ENCODE data around the gene MRPS18C.

Gene MRPS18C
- total RNA-seq: 11.3 to 17.6 (median 13.0) reads per million in 3 donors

DNA sequence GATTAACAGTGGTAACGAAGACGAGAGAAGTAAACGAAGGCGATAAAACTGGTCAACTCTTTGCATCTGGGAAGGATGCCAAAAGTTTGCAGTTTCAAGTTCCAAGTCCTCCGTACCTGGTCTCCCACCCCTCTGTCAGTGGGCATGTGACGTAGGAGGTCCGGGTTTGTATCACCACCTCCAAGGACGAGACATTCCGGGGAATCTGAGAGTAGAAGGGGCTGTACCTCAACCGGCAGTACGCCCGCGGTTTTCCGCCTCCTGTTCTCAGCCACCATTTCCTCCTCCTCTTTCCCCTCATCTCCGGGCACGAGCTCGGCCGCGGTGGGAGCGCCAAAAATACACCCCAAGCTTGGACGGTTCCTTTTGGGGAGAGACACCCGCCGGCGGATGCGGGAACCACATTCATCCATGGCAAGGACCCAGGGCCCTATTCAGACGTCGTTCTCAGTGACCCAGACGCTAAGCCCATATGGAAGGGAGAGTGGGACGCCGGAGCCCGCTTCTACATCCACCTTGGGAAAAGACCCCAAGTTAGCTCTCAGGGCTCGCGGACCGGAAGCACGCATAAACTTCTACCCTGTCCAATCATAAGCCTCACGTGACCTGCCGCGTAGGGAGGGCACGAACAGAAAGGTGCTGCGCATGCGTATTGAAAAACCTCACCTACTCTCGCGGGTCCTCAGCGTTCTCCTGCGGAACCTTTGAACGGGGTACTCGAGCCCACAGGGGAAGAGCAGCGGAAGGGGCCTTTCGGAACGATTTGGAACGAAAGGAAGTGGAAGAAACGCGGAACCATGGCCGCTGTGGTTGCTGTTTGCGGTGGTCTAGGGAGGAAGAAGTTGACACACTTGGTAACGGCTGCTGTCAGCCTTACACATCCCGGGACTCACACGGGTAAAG, at the start of gene MRPS18C, which contains the start of gene HELQ:
TSS of gene MRPS18C (plus strand) at position 778 of the 903 bp plus-strand sequence. CDS start at position 798, 20 bp downstream.
TSS of gene HELQ (minus strand) at position 543 of the 903 bp plus-strand sequence. CDS start at position 413, 130 bp downstream.
- H3K36me3 ChIP-seq (ENCODE audit: control insufficient read depth, insufficient read depth, low read length): peaks cover 22% of the 10 kb centered on the region
- H3K4me1 ChIP-seq (ENCODE audit: control insufficient read depth, insufficient read depth, low read length, poor library complexity, severe bottlenecking): peaks cover 10% of the 10 kb centered on the region
- H3K9me3 ChIP-seq (ENCODE audit: control insufficient read depth, low read length): no peaks in the 10 kb centered on the region
- no peaks in the 10 kb centered on the region for H3K27me3 ChIP-seq (replicated peaks; ENCODE audit: control insufficient read depth, insufficient read depth, low read length, poor library complexity, severe bottlenecking)
- peak within 1 kb of the TSS; percentile 99 for H3K27ac ChIP-seq (ENCODE audit: insufficient read depth, low read length, poor library complexity, severe bottlenecking)
- peak; percentile 93 to 96 (median 94) for DNase-seq
- H3K4me3 ChIP-seq (ENCODE audit: insufficient read depth, low read depth, low read length, poor library complexity, severe bottlenecking): peak within 1 kb of the TSS; percentile 92

DNA sequence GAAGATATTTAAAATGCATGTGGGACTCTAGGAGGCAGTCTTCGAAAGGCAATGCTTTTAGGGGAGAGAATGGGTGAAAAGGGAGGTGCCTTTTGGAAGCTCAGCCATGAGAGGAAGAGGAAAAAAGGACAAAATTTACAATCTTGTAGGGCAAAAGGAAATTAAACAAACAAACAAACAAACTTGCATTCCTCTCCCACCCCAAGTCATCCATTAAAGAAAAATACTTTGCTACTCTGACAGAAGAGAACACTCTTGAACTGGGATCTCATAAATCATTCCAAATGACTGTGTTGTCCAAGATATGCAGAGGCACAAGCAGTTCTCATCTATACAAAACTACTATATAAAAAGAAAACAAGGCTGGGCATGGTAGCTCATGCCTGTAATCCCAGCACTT, 47.0 kb upstream of the MRPS18C start:
- Histone ChIP-seq H3K27ac (ENCODE audit: insufficient read depth, low read length, poor library complexity, severe bottlenecking) (no peak overlapping the region), H3K9me3 (ENCODE audit: control insufficient read depth, low read length) (no peaks in the 10 kb centered on the region), H3K4me3 (ENCODE audit: insufficient read depth, low read depth, low read length, poor library complexity, severe bottlenecking) (no peak overlapping the region), H3K27me3 (replicated peaks; ENCODE audit: control insufficient read depth, insufficient read depth, low read length, poor library complexity, severe bottlenecking) (no peaks in the 10 kb centered on the region), H3K4me1 (ENCODE audit: control insufficient read depth, insufficient read depth, low read length, poor library complexity, severe bottlenecking) (no peaks in the 10 kb centered on the region), H3K36me3 (ENCODE audit: control insufficient read depth, insufficient read depth, low read length) (peaks cover 30% of the 10 kb centered on the region)
- no peak for DNase-seq

DNA sequence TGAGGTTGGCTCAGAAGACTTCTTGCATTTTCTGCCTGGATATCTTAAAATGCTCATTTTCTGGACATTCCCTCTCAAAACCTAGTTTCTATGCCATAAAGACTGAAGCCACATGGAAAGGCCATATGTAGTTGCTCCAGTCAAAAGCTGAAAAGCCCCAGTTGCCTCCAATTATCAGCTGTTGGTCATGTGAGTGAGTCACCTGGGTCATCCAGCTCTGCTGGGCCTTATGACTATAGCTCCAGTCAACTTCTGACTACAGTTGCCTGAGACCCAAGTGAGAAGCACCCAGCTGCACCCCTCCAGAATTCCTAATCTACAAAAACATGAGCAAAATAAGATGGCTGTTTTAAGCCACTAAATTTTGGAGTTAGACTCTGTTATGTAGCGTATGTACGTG, 42.2 kb upstream of the MRPS18C start:
- no peaks in the 10 kb centered on the region for H3K4me1 ChIP-seq (ENCODE audit: control insufficient read depth, insufficient read depth, low read length, poor library complexity, severe bottlenecking)
- no peaks in the 10 kb centered on the region for H3K9me3 ChIP-seq (ENCODE audit: control insufficient read depth, low read length)
- H3K27ac ChIP-seq (ENCODE audit: insufficient read depth, low read length, poor library complexity, severe bottlenecking): no peak overlapping the region
- peaks cover 50% of the 10 kb centered on the region for H3K36me3 ChIP-seq (ENCODE audit: control insufficient read depth, insufficient read depth, low read length)
- H3K27me3 ChIP-seq (replicated peaks; ENCODE audit: control insufficient read depth, insufficient read depth, low read length, poor library complexity, severe bottlenecking): no peaks in the 10 kb centered on the region
- no peak for DNase-seq
- no peak overlapping the region for H3K4me3 ChIP-seq (ENCODE audit: insufficient read depth, low read depth, low read length, poor library complexity, severe bottlenecking)

DNA sequence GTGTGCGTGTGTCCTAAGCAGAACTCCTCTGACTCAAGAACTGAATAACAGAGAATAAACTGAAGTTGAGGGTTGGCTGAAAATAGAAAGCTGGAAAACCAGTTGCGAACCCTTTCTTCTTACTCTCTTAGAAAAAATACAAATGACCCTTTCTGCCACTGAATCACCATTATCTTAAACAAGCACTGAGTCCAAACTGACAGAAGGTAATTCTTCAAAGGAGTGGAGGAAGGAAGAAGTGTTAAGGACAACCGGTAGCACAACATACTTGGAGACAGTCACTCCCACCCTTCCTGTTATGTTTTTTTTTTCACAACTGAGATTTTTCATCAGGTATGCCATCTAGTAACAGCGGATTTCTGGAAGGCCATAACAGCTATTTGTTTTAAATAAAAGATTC, 38.3 kb upstream of the MRPS18C start:
- Histone ChIP-seq H3K4me1 (ENCODE audit: control insufficient read depth, insufficient read depth, low read length, poor library complexity, severe bottlenecking) (no peaks in the 10 kb centered on the region), H3K9me3 (ENCODE audit: control insufficient read depth, low read length) (no peaks in the 10 kb centered on the region), H3K27me3 (replicated peaks; ENCODE audit: control insufficient read depth, insufficient read depth, low read length, poor library complexity, severe bottlenecking) (no peaks in the 10 kb centered on the region), H3K4me3 (ENCODE audit: insufficient read depth, low read depth, low read length, poor library complexity, severe bottlenecking) (no peak overlapping the region), H3K36me3 (ENCODE audit: control insufficient read depth, insufficient read depth, low read length) (peaks cover 57% of the 10 kb centered on the region), H3K27ac (ENCODE audit: insufficient read depth, low read length, poor library complexity, severe bottlenecking) (no peak overlapping the region)
- no peak for DNase-seq

DNA sequence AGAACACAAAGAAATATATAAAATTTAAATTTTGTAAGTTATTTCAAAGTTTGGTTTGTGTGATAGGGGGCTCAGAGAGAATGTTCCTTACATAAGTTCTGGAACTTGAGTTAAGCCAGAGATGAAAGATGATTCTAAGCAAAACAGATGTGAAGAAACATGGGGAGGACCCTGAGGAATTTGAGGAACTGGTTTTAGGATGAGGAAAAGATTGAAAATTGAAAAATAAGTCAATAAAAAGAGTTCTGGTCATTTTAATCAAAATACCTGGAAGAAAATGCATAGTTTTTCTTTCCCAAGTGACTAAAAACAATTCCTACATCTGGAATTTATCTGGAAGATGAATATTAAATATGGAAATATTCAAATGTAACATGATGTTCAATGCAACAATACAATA, 37.6 kb upstream of the MRPS18C start:
- DNase-seq: no peak
- H3K27ac ChIP-seq (ENCODE audit: insufficient read depth, low read length, poor library complexity, severe bottlenecking): no peak overlapping the region
- H3K4me3 ChIP-seq (ENCODE audit: insufficient read depth, low read depth, low read length, poor library complexity, severe bottlenecking): no peak overlapping the region
- H3K4me1 ChIP-seq (ENCODE audit: control insufficient read depth, insufficient read depth, low read length, poor library complexity, severe bottlenecking): no peaks in the 10 kb centered on the region
- H3K9me3 ChIP-seq (ENCODE audit: control insufficient read depth, low read length): no peaks in the 10 kb centered on the region
- peaks cover 58% of the 10 kb centered on the region for H3K36me3 ChIP-seq (ENCODE audit: control insufficient read depth, insufficient read depth, low read length)
- H3K27me3 ChIP-seq (replicated peaks; ENCODE audit: control insufficient read depth, insufficient read depth, low read length, poor library complexity, severe bottlenecking): no peaks in the 10 kb centered on the region

DNA sequence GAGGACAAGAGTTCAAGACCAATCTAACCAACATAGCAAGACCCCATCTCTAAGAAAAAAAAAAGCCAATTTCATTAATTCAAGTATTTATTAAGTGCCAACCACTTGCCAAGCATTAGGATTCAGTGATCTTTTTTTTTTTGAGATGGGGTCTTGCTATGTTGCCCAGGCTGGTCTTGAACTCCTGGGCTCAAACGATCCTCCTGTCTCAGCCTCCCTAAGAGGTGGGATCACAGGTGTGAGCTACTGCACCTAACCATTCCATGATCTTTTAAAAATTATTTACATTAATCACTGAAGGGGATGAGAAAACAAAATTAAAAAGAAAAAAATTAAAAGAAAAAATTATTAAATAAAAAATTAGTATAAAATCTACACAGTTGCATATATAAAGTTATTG, 24.7 kb upstream of the MRPS18C start:
- no peaks in the 10 kb centered on the region for H3K27me3 ChIP-seq (replicated peaks; ENCODE audit: control insufficient read depth, insufficient read depth, low read length, poor library complexity, severe bottlenecking)
- H3K36me3 ChIP-seq (ENCODE audit: control insufficient read depth, insufficient read depth, low read length): peaks cover 22% of the 10 kb centered on the region
- no peak for DNase-seq
- no peak overlapping the region for H3K27ac ChIP-seq (ENCODE audit: insufficient read depth, low read length, poor library complexity, severe bottlenecking)
- no peak overlapping the region for H3K4me3 ChIP-seq (ENCODE audit: insufficient read depth, low read depth, low read length, poor library complexity, severe bottlenecking)
- H3K4me1 ChIP-seq (ENCODE audit: control insufficient read depth, insufficient read depth, low read length, poor library complexity, severe bottlenecking): no peaks in the 10 kb centered on the region
- no peaks in the 10 kb centered on the region for H3K9me3 ChIP-seq (ENCODE audit: control insufficient read depth, low read length)

DNA sequence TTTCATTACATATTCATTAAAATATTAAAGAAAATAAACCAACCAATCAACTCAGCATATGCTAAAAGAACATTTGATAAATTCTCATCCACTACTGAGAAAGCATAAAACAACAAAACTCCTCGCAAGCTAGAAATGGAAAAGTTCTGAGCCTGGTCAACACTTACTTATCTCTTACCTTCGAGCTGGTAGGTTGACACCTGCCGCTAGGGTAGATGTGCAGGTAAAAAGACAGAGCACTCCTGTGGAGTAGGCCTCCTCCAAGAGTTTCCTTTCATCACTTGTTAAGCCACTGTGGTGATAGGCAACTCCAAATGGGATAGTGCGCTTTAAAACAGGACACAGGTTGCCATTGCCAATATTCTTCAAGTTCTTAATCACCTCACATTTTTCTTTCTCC, 19.2 kb upstream of the MRPS18C start:
- Histone ChIP-seq H3K4me1 (ENCODE audit: control insufficient read depth, insufficient read depth, low read length, poor library complexity, severe bottlenecking) (no peaks in the 10 kb centered on the region), H3K9me3 (ENCODE audit: control insufficient read depth, low read length) (no peaks in the 10 kb centered on the region), H3K27ac (ENCODE audit: insufficient read depth, low read length, poor library complexity, severe bottlenecking) (no peak overlapping the region), H3K27me3 (replicated peaks; ENCODE audit: control insufficient read depth, insufficient read depth, low read length, poor library complexity, severe bottlenecking) (no peaks in the 10 kb centered on the region), H3K4me3 (ENCODE audit: insufficient read depth, low read depth, low read length, poor library complexity, severe bottlenecking) (no peak overlapping the region), H3K36me3 (ENCODE audit: control insufficient read depth, insufficient read depth, low read length) (peaks cover 15% of the 10 kb centered on the region)
- DNase-seq: no peak

DNA sequence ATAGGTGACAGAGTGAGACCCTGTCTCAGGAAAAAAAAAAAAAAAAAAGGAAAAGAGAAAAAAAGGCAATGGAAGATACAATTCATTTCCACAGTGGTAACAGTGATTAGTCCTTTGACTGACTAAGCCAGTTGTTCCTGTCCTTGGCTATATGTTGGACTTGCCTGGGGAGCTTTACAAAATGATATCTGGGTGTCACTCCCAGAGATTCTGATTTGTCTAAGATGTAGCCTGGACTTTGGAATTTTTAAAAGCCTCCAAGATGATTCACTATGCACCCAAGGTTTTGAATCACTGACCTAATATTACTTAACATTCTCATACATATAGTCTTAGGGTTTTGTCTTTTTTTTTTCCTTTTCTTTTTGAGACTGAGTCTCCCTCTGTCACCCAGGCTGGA, 17.1 kb upstream of the MRPS18C start:
- Histone ChIP-seq H3K9me3 (ENCODE audit: control insufficient read depth, low read length) (no peaks in the 10 kb centered on the region), H3K4me1 (ENCODE audit: control insufficient read depth, insufficient read depth, low read length, poor library complexity, severe bottlenecking) (no peaks in the 10 kb centered on the region), H3K36me3 (ENCODE audit: control insufficient read depth, insufficient read depth, low read length) (peaks cover 27% of the 10 kb centered on the region), H3K27me3 (replicated peaks; ENCODE audit: control insufficient read depth, insufficient read depth, low read length, poor library complexity, severe bottlenecking) (no peaks in the 10 kb centered on the region), H3K27ac (ENCODE audit: insufficient read depth, low read length, poor library complexity, severe bottlenecking) (no peak overlapping the region), H3K4me3 (ENCODE audit: insufficient read depth, low read depth, low read length, poor library complexity, severe bottlenecking) (no peak overlapping the region)
- no peak for DNase-seq

DNA sequence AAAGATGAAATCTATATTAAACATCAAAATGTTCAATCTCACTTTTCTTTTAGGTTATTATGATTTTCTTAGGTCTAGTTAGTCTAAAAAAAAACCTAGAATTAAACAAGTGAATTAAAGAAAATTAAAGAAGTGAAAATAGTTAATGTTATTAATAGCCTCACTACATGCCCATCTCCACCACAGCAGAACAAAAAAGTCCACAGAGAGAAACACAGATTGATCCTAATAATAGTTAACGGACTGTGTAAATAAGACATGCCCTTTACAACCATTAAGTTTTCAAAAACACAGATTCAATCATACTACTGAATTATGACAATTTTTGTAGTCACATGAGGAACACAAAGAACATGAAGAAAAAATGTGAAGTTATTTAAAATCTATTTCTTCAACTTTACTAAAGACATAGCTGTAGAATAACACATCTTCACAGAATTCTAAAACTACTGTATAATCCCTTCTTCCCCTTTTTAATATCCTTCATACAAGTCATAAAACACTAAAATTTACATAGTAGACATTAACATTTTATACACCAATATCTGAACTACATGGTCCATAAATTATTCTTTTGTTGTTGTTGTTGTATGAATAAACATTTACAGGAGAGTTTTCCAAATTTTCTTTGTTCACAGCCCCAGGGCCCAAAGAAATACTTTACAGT, 15.6 kb upstream of the MRPS18C start:
- H3K27me3 ChIP-seq (replicated peaks; ENCODE audit: control insufficient read depth, insufficient read depth, low read length, poor library complexity, severe bottlenecking): no peaks in the 10 kb centered on the region
- H3K9me3 ChIP-seq (ENCODE audit: control insufficient read depth, low read length): no peaks in the 10 kb centered on the region
- no peaks in the 10 kb centered on the region for H3K4me1 ChIP-seq (ENCODE audit: control insufficient read depth, insufficient read depth, low read length, poor library complexity, severe bottlenecking)
- no peak overlapping the region for H3K27ac ChIP-seq (ENCODE audit: insufficient read depth, low read length, poor library complexity, severe bottlenecking)
- no peak overlapping the region for H3K4me3 ChIP-seq (ENCODE audit: insufficient read depth, low read depth, low read length, poor library complexity, severe bottlenecking)
- peaks cover 40% of the 10 kb centered on the region for H3K36me3 ChIP-seq (ENCODE audit: control insufficient read depth, insufficient read depth, low read length)
- DNase-seq: no peak

DNA sequence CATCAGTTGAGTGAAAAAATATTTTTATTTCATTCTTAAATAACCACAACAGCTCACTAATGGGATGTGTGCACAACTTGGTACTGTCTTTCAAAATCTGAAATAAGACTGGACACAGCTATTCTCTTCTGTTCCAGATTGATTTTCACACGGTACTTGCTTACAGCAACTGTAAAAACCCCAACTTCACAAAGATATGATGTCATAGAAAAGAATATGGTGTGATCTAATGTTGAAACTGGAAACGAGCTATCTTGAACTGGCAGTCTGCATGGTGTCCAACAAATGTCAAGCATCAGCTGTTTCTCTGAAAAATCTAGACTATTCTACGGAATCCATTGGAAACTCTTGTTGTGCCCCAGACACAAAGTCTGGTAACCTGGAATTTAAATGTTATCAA, 15.0 kb upstream of the MRPS18C start:
- Histone ChIP-seq H3K9me3 (ENCODE audit: control insufficient read depth, low read length) (no peaks in the 10 kb centered on the region), H3K36me3 (ENCODE audit: control insufficient read depth, insufficient read depth, low read length) (peaks cover 40% of the 10 kb centered on the region), H3K4me3 (ENCODE audit: insufficient read depth, low read depth, low read length, poor library complexity, severe bottlenecking) (no peak overlapping the region), H3K27ac (ENCODE audit: insufficient read depth, low read length, poor library complexity, severe bottlenecking) (no peak overlapping the region), H3K27me3 (replicated peaks; ENCODE audit: control insufficient read depth, insufficient read depth, low read length, poor library complexity, severe bottlenecking) (no peaks in the 10 kb centered on the region), H3K4me1 (ENCODE audit: control insufficient read depth, insufficient read depth, low read length, poor library complexity, severe bottlenecking) (no peaks in the 10 kb centered on the region)
- no peak for DNase-seq
